Ascending aorta (tissue), 2 donors: ENCODE data around the gene NXPH3. TPM values are rescaled to one million over a fixed set of nuclear protein-coding genes. Genes with fewer than 3 reads are reported as not detected.
"Not testable (repeated sequence)": the region's sequence is repeated elsewhere in the genome, so short reads cannot be mapped to it uniquely, and the experiment has no call there.

Source experiments
- DNase-seq, 2 donors: peaks; one replicate each; pipeline ENCODE4 v3.0.0-alpha.2; 2019; ENCODE audit warnings: low spot score in 2 of 2
- H3K27ac ChIP-seq, 2 donors: fragments of 200-600 bp; sonication (generic); one replicate each; pipeline ENCODE4 v1.5.1; 2016 to 2017; ENCODE audit warnings: mild to moderate bottlenecking in 1 of 2
- H3K27me3 ChIP-seq: fragments of 200-600 bp; sonication (generic); one replicate; pipeline ENCODE4 v1.5.1; 2017
- H3K36me3 ChIP-seq, 2 donors: fragments of 200-600 bp; sonication (generic); one replicate each; pipeline ENCODE4 v1.5.1; 2016
- H3K4me1 ChIP-seq, 2 donors: fragments of 200-600 bp; sonication (generic); one replicate each; pipeline ENCODE4 v1.5.1; 2016 to 2017; ENCODE audit warnings: mild to moderate bottlenecking in 1 of 2
- H3K4me3 ChIP-seq, 2 donors: fragments of 200-600 bp; sonication (generic); one replicate each; pipeline ENCODE4 v1.5.1; 2016 to 2017; ENCODE audit warnings: mild to moderate bottlenecking in 1 of 2
- H3K9me3 ChIP-seq, 2 donors: fragments of 200-600 bp; sonication (generic); one replicate each; pipeline ENCODE4 v1.5.1; 2016
- intact Hi-C: fragments of 100-400 bp; cut with DNase I; formaldehyde crosslinking; loops from one replicate; pipeline ENCODE4 v1.15.1; 2023
- total RNA-seq: library from RNA; depleted of rRNA; stranded (reverse); fragments of >200 nt; gene quantifications from one replicate; pipeline ENCODE4 v1.1.0, GENCODE V29; 2016
- TF ChIP-seq, protein P1 (sequence below), 3 experiments: fragments of 200-600 bp in 2 of 3; fragments of 450-650 bp in 1 of 3; sonication (generic) in 2 of 3; IDR thresholded peaks; one replicate each; pipeline ENCODE4 v1.5.1; 2016 to 2019; ENCODE audit warnings: antibody characterized with exemption in 3 of 3, mild to moderate bottlenecking in 1 of 3, moderate library complexity in 1 of 3

NXPH3 gene
- total RNA-seq, 1 donor from 2014 or later = 30.3 TPM

DNA sequence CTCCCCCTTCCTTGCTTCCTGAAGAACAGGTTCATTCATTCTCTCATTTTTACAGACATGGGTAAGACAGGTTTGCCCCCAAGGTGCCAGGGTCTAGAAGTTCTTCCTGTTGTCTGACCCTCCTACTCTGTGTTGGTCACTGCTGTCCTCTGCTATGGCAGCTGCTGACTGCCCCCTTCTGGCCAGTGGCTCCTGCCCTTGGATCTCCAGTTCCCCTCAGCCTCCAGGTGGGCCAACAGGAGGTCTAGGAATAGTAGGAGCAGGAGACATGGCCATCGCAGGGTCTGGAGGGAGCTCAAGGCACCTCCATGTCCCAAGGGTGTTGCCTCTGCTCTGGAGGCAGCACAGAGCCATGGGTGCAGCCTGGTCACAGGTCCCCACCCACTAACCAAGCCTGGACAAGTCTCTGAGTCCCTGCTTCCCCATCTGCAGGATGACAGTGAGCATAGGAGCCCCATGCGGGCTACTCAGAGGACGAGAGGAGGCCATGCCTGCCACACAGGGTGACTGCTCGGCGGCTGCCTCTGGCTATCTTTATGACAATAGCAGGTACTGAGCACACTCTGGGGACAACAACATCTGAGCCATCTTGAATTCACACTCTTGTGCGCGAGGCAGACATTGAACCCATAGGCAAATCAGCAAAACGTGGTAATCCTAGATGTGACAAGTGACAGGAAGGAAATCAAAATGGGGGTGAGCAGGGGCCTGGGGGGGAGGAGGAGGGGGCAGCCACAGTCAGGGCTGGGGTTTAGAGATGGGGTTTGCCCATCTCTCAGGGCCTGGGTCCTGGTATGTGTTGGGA is 27.0 kb upstream of the NXPH3 start:
- Histone ChIP-seq H3K4me3 (no peak overlapping the region), H3K27me3 (no peaks in the 10 kb centered on the region), H3K27ac (no peak overlapping the region), H3K36me3 (no peaks in the 10 kb centered on the region), H3K9me3 (no peaks in the 10 kb centered on the region), H3K4me1 (no peaks in the 10 kb centered on the region)
- TF ChIP-seq, protein P1, sequence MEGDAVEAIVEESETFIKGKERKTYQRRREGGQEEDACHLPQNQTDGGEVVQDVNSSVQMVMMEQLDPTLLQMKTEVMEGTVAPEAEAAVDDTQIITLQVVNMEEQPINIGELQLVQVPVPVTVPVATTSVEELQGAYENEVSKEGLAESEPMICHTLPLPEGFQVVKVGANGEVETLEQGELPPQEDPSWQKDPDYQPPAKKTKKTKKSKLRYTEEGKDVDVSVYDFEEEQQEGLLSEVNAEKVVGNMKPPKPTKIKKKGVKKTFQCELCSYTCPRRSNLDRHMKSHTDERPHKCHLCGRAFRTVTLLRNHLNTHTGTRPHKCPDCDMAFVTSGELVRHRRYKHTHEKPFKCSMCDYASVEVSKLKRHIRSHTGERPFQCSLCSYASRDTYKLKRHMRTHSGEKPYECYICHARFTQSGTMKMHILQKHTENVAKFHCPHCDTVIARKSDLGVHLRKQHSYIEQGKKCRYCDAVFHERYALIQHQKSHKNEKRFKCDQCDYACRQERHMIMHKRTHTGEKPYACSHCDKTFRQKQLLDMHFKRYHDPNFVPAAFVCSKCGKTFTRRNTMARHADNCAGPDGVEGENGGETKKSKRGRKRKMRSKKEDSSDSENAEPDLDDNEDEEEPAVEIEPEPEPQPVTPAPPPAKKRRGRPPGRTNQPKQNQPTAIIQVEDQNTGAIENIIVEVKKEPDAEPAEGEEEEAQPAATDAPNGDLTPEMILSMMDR (IDR thresholded peaks at IDR 0.05) = peak; percentile 20 to 55 (median 43)
- intact Hi-C loops = loop anchor here (2.0 kb wide), 1 partner anchor 52 kb away; no protein-coding TSS in a partner anchor
- peak in 1 of 2 donors; percentile 65 for DNase-seq

DNA sequence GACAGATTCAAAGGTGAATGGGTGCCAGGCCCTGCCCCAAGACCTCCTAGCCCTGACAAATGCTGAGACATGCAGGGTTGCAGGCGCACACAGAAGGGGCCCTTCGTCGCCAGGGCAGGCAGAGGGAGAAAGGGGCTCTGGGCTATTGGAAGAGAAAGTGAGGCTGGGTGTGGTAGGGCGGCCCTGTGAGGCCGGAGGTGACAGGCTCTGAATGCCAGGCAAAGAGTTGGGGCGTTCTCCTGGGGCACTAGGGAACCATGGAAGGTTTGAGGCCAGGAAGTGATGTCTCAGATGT is 26.4 kb upstream of the NXPH3 start:
- Histone ChIP-seq H3K4me1 (no peaks in the 10 kb centered on the region), H3K36me3 (no peaks in the 10 kb centered on the region), H3K27ac (no peak overlapping the region), H3K27me3 (no peaks in the 10 kb centered on the region), H3K9me3 (no peaks in the 10 kb centered on the region), H3K4me3 (no peak overlapping the region)
- TF ChIP-seq, protein P1 (IDR thresholded peaks at IDR 0.05) = no peak
- DNase-seq = no peak
- intact Hi-C loops = loop anchor here (2.0 kb wide), 1 partner anchor 52 kb away; no protein-coding TSS in a partner anchor

DNA sequence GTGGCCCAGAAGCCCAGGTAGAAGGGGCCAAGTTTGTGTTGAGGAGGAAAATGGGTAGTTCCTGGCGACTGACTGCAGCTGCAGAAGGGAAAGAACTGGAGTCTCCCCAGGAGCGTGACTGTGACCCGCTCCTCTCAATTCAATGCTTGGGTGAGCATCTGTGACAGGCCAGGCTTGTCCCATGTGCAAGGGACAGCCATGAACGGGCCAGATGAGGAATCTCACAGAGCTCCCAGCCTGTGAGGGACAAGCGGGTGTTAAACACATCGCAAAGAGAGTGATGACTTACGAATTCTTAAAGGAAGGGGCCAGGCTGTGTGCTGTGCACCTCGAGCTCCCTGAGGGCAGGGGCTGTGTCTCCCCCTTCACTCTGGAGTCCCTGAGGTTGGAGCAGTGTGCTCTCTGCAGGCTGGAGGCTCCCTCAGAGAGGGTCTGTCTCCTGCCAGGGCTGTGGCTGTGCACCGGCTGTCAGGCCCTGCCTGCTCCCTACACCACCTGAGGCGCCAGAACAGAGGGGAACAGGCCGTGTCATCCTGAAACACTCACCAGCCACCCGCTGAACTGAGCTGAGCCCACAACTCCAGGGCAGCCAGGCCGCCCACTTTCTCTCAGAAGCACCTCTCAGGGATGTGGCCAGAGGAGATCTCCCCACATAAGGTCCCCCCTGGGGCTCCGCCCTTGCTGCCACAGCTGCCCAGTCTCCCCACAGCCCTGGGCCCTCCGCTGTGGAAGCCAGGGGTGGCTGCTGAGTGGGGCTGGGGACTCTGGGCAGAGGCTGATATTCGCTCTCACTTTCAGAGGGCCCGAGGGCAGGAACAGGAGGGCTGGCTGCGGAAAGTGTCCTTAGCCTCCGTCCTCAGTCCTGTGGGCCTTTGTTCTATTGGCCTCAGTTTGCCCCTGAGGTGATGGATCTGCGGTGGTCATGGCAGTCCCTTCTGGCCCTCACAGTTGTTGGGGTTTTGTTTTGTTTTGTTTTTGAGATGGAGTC is 25.7 kb upstream of the NXPH3 start:
- Histone ChIP-seq H3K27ac (no peak overlapping the region), H3K9me3 (no peaks in the 10 kb centered on the region), H3K27me3 (no peaks in the 10 kb centered on the region), H3K36me3 (no peaks in the 10 kb centered on the region), H3K4me1 (no peaks in the 10 kb centered on the region), H3K4me3 (no peak overlapping the region)
- peak in 1 of 2 donors; percentile 50 for DNase-seq
- intact Hi-C loops = loop anchor here (2.0 kb wide), 1 partner anchor 53 kb away; no protein-coding TSS in a partner anchor
- TF ChIP-seq, protein P1 (IDR thresholded peaks at IDR 0.05) = no peak

DNA sequence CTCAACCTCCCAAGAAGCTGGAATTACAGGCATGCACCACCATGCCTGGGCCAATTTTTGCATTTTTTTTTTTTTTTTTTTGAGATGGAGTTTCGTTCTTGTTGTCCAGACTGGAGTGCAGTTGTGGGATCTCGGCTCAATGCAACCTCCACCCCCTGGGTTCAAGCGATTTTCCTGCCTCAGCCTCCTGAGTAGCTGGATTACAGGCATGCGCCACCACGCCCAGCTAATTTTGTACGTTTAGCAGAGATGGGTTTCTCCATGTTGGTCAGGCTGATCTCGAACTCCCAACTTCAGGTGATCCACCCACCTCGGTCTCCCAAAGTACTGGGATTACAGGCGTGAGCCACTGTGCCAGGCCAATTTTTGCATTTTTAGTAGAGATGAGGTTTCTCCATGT is 24.9 kb upstream of the NXPH3 start:
- H3K4me1 ChIP-seq, H3K4me3 ChIP-seq, intact Hi-C loops, H3K9me3 ChIP-seq, H3K36me3 ChIP-seq, H3K27me3 ChIP-seq, H3K27ac ChIP-seq: not testable (repeated sequence)
- DNase-seq = peak in 1 of 2 donors; percentile 52

DNA sequence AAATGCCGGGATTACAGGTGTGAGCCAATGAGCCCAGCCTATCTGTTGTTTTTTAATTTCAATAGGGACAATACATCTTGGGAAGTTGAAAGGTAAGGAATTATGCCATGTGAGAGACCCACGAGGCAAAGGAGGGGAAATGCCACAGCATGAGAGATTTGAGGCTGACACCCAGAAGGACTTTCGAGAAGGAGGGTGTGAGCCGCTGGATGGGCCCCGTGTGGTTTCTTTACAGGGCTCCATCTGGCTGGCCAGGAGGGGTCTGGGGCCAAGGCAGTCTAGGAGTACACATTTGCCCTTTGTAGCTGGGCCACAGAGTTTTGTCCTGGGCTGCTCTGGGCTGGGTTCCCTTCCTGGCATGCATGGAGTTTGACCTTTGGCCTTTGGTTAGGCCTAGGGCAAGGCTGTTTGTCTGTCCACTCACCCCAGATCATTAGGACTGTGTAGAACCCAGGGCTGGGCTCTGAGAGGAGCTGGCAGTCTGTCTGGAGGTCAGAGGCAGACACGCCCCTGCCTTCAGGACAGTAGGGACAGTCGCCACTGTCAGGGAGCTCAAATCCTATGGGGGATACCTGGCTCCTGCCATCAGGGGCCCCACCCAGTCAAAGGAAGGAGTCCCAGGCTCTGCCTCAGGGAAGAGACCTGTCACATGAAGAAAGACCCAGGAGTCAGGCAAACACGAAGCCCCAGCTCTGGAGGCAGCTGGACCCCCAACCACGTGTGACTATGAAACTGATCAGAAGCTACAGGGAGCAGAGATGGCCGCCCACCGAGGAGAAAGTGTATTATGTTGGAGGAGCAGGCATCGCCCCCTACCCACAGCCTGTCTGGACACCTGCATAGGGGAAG is 24.2 kb upstream of the NXPH3 start:
- H3K27ac ChIP-seq = no peak overlapping the region
- H3K36me3 ChIP-seq = no peaks in the 10 kb centered on the region
- no peak overlapping the region for H3K4me3 ChIP-seq
- TF ChIP-seq, protein P1 (IDR thresholded peaks at IDR 0.05) = no peak
- peak in 1 of 2 donors; percentile 58 for DNase-seq
- intact Hi-C loops = no loop called here
- H3K4me1 ChIP-seq = peaks cover 0 to under 1% of the 10 kb centered on the region in 2 donors
- H3K27me3 ChIP-seq = no peaks in the 10 kb centered on the region
- H3K9me3 ChIP-seq = no peaks in the 10 kb centered on the region
